NCI-H226 (cell line): ENCODE results near the gene TASP1.
A peak's percentile ranks its signal among the peaks of the same experiment; 100 is the strongest.
"Not testable (repeated sequence)": the region's sequence is repeated elsewhere in the genome, so short reads cannot be mapped to it uniquely, and the experiment has no call there.

Experiments used
- DNase-seq: peaks from one replicate; pipeline ENCODE4 v3.0.0-alpha.2; 2015

Gene TASP1

GRCh38 chr20:13396022-13396421 is 242.7 kb downstream of the TASP1 start:
- no peak for DNase-seq

- DNase-seq, result no peak
Observed at GRCh38 chr20:13395232-13395631, 243.5 kb downstream of the TASP1 start.

- no peak for DNase-seq
Observed at GRCh38 chr20:13392391-13392790, 246.3 kb downstream of the TASP1 start.

GRCh38 chr20:13389115-13389514 is 249.6 kb downstream of the TASP1 start:
- DNase-seq, result no peak

- no peak for DNase-seq
Observed at GRCh38 chr20:13384132-13384531, 254.6 kb downstream of the TASP1 start.

GRCh38 chr20:13382786-13383185 is 255.9 kb downstream of the TASP1 start:
- DNase-seq, result no peak

- DNase-seq, result not testable (repeated sequence)
Observed at GRCh38 chr20:13380497-13381229, 258.1 kb downstream of the TASP1 start.

GRCh38 chr20:13373400-13373799 is 265.3 kb downstream of the TASP1 start:
- DNase-seq, result no peak

GRCh38 chr20:13364278-13365170 is 274.2 kb downstream of the TASP1 start:
- DNase-seq, result no peak

- no peak for DNase-seq
Observed at GRCh38 chr20:13363473-13363872, 275.3 kb downstream of the TASP1 start.

- not testable (repeated sequence) for DNase-seq
Observed at GRCh38 chr20:13362165-13362564, 276.6 kb downstream of the TASP1 start.

GRCh38 chr20:13358936-13359335 is 279.8 kb downstream of the TASP1 start:
- not testable (repeated sequence) for DNase-seq

- DNase-seq, result not testable (repeated sequence)
Observed at GRCh38 chr20:13357782-13358181, 280.9 kb downstream of the TASP1 start.

GRCh38 chr20:13356591-13356990 is 282.1 kb downstream of the TASP1 start:
- DNase-seq, result no peak

- no peak for DNase-seq
Observed at GRCh38 chr20:13355941-13356486, 282.7 kb downstream of the TASP1 start.

GRCh38 chr20:13355411-13355810 is 283.3 kb downstream of the TASP1 start:
- peak; percentile 28 for DNase-seq

- no peak for DNase-seq
Observed at GRCh38 chr20:13353261-13353945, 285.3 kb downstream of the TASP1 start.

GRCh38 chr20:13349235-13349604 is 289.5 kb downstream of the TASP1 start:
- no peak for DNase-seq

GRCh38 chr20:13348311-13349234 is 290.2 kb downstream of the TASP1 start:
- no peak for DNase-seq

GRCh38 chr20:13344671-13345070 is 294.1 kb downstream of the TASP1 start:
- no peak for DNase-seq

GRCh38 chr20:13342469-13343242 is 296.1 kb downstream of the TASP1 start:
- no peak for DNase-seq
